CD4-positive, alpha-beta T cell (primary cell): ENCODE results near the gene ANKS1B. TPM values are rescaled to one million over a fixed set of nuclear protein-coding genes. Genes with fewer than 3 reads are reported as not detected.

Source experiments
- ATAC-seq: fragments of 200-7000 bp; cut with Tn5 transposase; one replicate; pipeline ENCODE4 v1.10.0; 2022; ENCODE audit warnings: mild to moderate bottlenecking; ENCODE audit not compliant: poor library complexity
- CTCF ChIA-PET: fragments of 350-600 bp; sonication (Branson Sonifier 250); formaldehyde crosslinking; loops from one replicate; lab custom pipeline; 2021; ENCODE audit warnings: antibody characterized with exemption, inconsistent platforms; lab: Charles Lee
- POLR2A ChIA-PET: fragments of 350-600 bp; sonication (Branson Sonifier 250); formaldehyde crosslinking; loops from one replicate; lab custom pipeline; 2021; ENCODE audit warnings: antibody characterized with exemption, inconsistent platforms; lab: Charles Lee
- DNase-seq, 14 experiments: peaks; one replicate each; pipeline ENCODE4 v3.0.0-alpha.2; 2013 to 2020; ENCODE audit warnings: mixed read lengths in 2 of 14
- H3K27ac ChIP-seq, 2 donors: one replicate each; pipeline versions ENCODE4 v1.5.1 to v1.7.0; 2013; ENCODE audit warnings: low read length in 2 of 2, low read depth in 1 of 2, mild to moderate bottlenecking in 1 of 2
- H3K27me3 ChIP-seq, 2 experiments: 1 replicate in 1 of 2; 2 replicates in 1 of 2; pipeline versions ENCODE4 v1.6.1 to v1.7.0; 2013; ENCODE audit warnings: low read length in 2 of 2, control low read depth in 1 of 2, mild to moderate bottlenecking in 1 of 2, moderate library complexity in 1 of 2; ENCODE audit not compliant: insufficient read depth in 2 of 2, control insufficient read depth in 1 of 2
- H3K36me3 ChIP-seq: one replicate; pipeline ENCODE4 v1.6.1; 2013; ENCODE audit warnings: low read length, control low read depth; ENCODE audit not compliant: insufficient read depth
- H3K4me1 ChIP-seq: one replicate; pipeline ENCODE4 v1.6.1; 2013; ENCODE audit warnings: low read length, control low read depth; ENCODE audit not compliant: insufficient read depth
- H3K4me3 ChIP-seq: one replicate; pipeline ENCODE4 v1.5.1; 2013; ENCODE audit warnings: mild to moderate bottlenecking, low read length, moderate library complexity
- H3K9me3 ChIP-seq, 2 experiments: 1 replicate in 1 of 2; 2 replicates in 1 of 2; pipeline versions ENCODE4 v1.6.1 to v1.7.0; 2013; ENCODE audit warnings: low read length in 2 of 2, mild to moderate bottlenecking in 2 of 2, control low read depth in 1 of 2, moderate library complexity in 1 of 2; ENCODE audit not compliant: control insufficient read depth in 1 of 2, insufficient read depth in 1 of 2
- H3K27ac Mint-ChIP-seq: one replicate; pipeline ENCODE4 v1.8.0; 2020; ENCODE audit warnings: mixed read lengths
- H3K27me3 Mint-ChIP-seq: one replicate; pipeline ENCODE4 v1.8.0; 2021; ENCODE audit warnings: mixed read lengths
- H3K36me3 Mint-ChIP-seq: one replicate; pipeline ENCODE4 v1.8.0; 2021; ENCODE audit warnings: low read depth, mixed read lengths
- H3K4me1 Mint-ChIP-seq: one replicate; pipeline ENCODE4 v1.8.0; 2021; ENCODE audit warnings: low read depth, mixed read lengths
- H3K4me3 Mint-ChIP-seq: one replicate; pipeline ENCODE4 v1.8.0; 2020; ENCODE audit warnings: mild to moderate bottlenecking, mixed read lengths
- H3K9me3 Mint-ChIP-seq: one replicate; pipeline ENCODE4 v1.8.0; 2020; ENCODE audit warnings: mixed read lengths
- intact Hi-C, 2 experiments: fragments of 100-400 bp; cut with DNase I in 1 of 2; cut with micrococcal nuclease in 1 of 2; formaldehyde crosslinking; loops; one replicate each; pipeline versions ENCODE4 v1.15.1 to v1.9.0; 2023 to 2025; cut with DNase I, micrococcal nuclease
- total RNA-seq, 174 experiments: library from RNA in 2 of 174; stranded (reverse) in 2 of 174; gene quantifications; one replicate each; pipeline ENCODE4 v1.2.3 and lab custom pipeline; 2021 to 2026
- TF ChIP-seq, protein P1 (sequence below): fragments of 200-600 bp; IDR thresholded peaks from one replicate; pipeline ENCODE4 v1.8.0; 2022; ENCODE audit warnings: antibody characterized with exemption, mild to moderate bottlenecking

Gene ANKS1B
- total RNA-seq, 2 experiments from 2014 or later: 0.16 to 1.1 TPM

GRCh38 chr12:99772274-99772673 lies 212.5 kb downstream of the ANKS1B start:
- Histone ChIP-seq H3K9me3 (no peaks in the 10 kb centered on the region), H3K36me3 (no peaks in the 10 kb centered on the region), H3K4me3 (no peak overlapping the region), H3K27me3 (no peaks in the 10 kb centered on the region), H3K27ac (no peak overlapping the region), H3K4me1 (no peaks in the 10 kb centered on the region)
- Mint-ChIP-seq H3K27ac (no peak overlapping the region), H3K4me1 (no peaks in the 10 kb centered on the region), H3K27me3 (no peaks in the 10 kb centered on the region), H3K9me3 (no peaks in the 10 kb centered on the region), H3K36me3 (no peaks in the 10 kb centered on the region), H3K4me3 (no peak overlapping the region)
- intact Hi-C loops: no loop called here
- TF ChIP-seq, protein P1, sequence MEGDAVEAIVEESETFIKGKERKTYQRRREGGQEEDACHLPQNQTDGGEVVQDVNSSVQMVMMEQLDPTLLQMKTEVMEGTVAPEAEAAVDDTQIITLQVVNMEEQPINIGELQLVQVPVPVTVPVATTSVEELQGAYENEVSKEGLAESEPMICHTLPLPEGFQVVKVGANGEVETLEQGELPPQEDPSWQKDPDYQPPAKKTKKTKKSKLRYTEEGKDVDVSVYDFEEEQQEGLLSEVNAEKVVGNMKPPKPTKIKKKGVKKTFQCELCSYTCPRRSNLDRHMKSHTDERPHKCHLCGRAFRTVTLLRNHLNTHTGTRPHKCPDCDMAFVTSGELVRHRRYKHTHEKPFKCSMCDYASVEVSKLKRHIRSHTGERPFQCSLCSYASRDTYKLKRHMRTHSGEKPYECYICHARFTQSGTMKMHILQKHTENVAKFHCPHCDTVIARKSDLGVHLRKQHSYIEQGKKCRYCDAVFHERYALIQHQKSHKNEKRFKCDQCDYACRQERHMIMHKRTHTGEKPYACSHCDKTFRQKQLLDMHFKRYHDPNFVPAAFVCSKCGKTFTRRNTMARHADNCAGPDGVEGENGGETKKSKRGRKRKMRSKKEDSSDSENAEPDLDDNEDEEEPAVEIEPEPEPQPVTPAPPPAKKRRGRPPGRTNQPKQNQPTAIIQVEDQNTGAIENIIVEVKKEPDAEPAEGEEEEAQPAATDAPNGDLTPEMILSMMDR: no peak
- no peak for DNase-seq
- ATAC-seq: no peak
- ChIA-PET POLR2A (no interaction called here), CTCF (no interaction called here)

GRCh38 chr12:99771659-99772058 lies 213.1 kb downstream of the ANKS1B start:
- Mint-ChIP-seq H3K27me3 (no peaks in the 10 kb centered on the region), H3K4me3 (no peak overlapping the region), H3K4me1 (no peaks in the 10 kb centered on the region), H3K27ac (no peak overlapping the region), H3K9me3 (no peaks in the 10 kb centered on the region), H3K36me3 (no peaks in the 10 kb centered on the region)
- Histone ChIP-seq H3K9me3 (no peaks in the 10 kb centered on the region), H3K4me3 (no peak overlapping the region), H3K27me3 (no peaks in the 10 kb centered on the region), H3K36me3 (no peaks in the 10 kb centered on the region), H3K27ac (no peak overlapping the region), H3K4me1 (no peaks in the 10 kb centered on the region)
- TF ChIP-seq, protein P1: no peak
- ChIA-PET CTCF (no interaction called here), POLR2A (no interaction called here)
- no peak for DNase-seq
- intact Hi-C loops: no loop called here
- ATAC-seq: no peak

DNA sequence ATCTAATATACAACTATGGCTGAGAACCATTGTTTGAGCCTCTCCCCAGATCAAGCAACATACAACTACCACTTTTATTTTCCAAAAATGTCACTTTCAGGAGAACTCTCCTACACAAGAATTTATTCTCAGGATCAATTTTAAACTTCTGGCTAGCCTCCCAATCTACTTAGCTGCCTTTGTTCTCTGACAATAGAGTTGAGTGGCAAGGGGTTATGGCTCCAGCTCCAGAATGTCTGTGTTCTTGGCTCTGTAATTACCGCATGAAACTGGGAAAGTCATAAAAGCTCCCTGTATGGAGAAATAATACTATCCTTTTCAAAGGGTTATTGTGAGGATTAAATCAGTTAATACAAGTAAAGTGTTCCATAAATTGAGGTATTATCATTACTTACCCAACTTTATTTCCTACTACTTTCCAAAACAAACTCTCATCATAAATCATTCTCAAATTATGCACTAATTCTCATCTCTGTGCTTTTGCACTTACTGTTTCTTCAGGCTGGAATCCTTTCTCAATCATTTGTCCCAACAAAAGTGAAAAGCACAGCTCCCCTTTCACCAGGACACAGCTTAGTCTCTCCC lies 215.2 kb downstream of the ANKS1B start:
- Histone ChIP-seq H3K4me1 (no peaks in the 10 kb centered on the region), H3K4me3 (no peak overlapping the region), H3K9me3 (no peaks in the 10 kb centered on the region), H3K36me3 (no peaks in the 10 kb centered on the region), H3K27ac (no peak overlapping the region), H3K27me3 (no peaks in the 10 kb centered on the region)
- CTCF ChIA-PET: no interaction called here
- TF ChIP-seq, protein P1: no peak
- intact Hi-C loops: no loop called here
- POLR2A ChIA-PET: interaction anchor here (0.5 kb wide), 1 partner anchor 16 kb away, joined by 3 read pairs; no protein-coding TSS in a partner anchor
- Mint-ChIP-seq H3K36me3 (no peaks in the 10 kb centered on the region), H3K27me3 (no peaks in the 10 kb centered on the region), H3K27ac (no peak overlapping the region), H3K4me3 (no peak overlapping the region), H3K9me3 (no peaks in the 10 kb centered on the region), H3K4me1 (no peaks in the 10 kb centered on the region)
- DNase-seq: no peak
- no peak for ATAC-seq
